Measurements from ENCODE around the gene TTC23. TPM values are rescaled to one million over a fixed set of nuclear protein-coding genes. Genes with fewer than 3 reads are reported as not detected.

Gene TTC23
- total RNA-seq, 1 donor from 2014 or later = 32.3 TPM

- Mint-ChIP-seq H3K4me3 (no peak overlapping the region), H3K27ac (no peak overlapping the region), H3K36me3 (peaks cover 19% of the 10 kb centered on the region), H3K9me3 (peaks cover 9% of the 10 kb centered on the region), H3K4me1 (peaks cover 2% of the 10 kb centered on the region), H3K27me3 (ENCODE audit: low read depth) (no peaks in the 10 kb centered on the region)
- no peak for DNase-seq (ENCODE audit: low spot score in 2 of 2, unreplicated experiment in 2 of 2)
- no peak for TF ChIP-seq CTCF (IDR thresholded peaks at IDR 0.05; ENCODE audit: unreplicated experiment)
These were observed 33.2 kb upstream of the TTC23 start for GRCh38 chr15:99282586-99282985.

- H3K4me3 Mint-ChIP-seq = no peak overlapping the region
- no peaks in the 10 kb centered on the region for H3K4me1 Mint-ChIP-seq
- peaks cover 9% of the 10 kb centered on the region for H3K9me3 Mint-ChIP-seq
- no peak for DNase-seq (ENCODE audit: low spot score in 2 of 2, unreplicated experiment in 2 of 2)
- peaks cover 21% of the 10 kb centered on the region for H3K36me3 Mint-ChIP-seq
- no peak for TF ChIP-seq CTCF (IDR thresholded peaks at IDR 0.05; ENCODE audit: unreplicated experiment)
- H3K27me3 Mint-ChIP-seq (ENCODE audit: low read depth) = no peaks in the 10 kb centered on the region
- H3K27ac Mint-ChIP-seq = no peak overlapping the region
These were observed 32.7 kb upstream of the TTC23 start for GRCh38 chr15:99282121-99282520.

- TF ChIP-seq CTCF (IDR thresholded peaks at IDR 0.05; ENCODE audit: unreplicated experiment) = no peak
- peaks cover 21% of the 10 kb centered on the region for H3K36me3 Mint-ChIP-seq
- DNase-seq (ENCODE audit: low spot score in 2 of 2, unreplicated experiment in 2 of 2) = no peak
These were observed 30.4 kb upstream of the TTC23 start for GRCh38 chr15:99279827-99280226.

GRCh38 chr15:99279290-99279689 lies 29.9 kb upstream of the TTC23 start:
- Mint-ChIP-seq H3K36me3 (peaks cover 21% of the 10 kb centered on the region), H3K9me3 (peaks cover 9% of the 10 kb centered on the region), H3K4me3 (no peak overlapping the region), H3K27ac (no peak overlapping the region), H3K4me1 (no peaks in the 10 kb centered on the region), H3K27me3 (ENCODE audit: low read depth) (no peaks in the 10 kb centered on the region)
- no peak for DNase-seq (ENCODE audit: low spot score in 2 of 2, unreplicated experiment in 2 of 2)
- TF ChIP-seq CTCF (IDR thresholded peaks at IDR 0.05; ENCODE audit: unreplicated experiment) = no peak

More at GRCh38 chr15:99279827-99280226, 30.4 kb upstream of the TTC23 start:
- no peak overlapping the region for H3K27ac Mint-ChIP-seq
- H3K4me3 Mint-ChIP-seq = no peak overlapping the region
- H3K4me1 Mint-ChIP-seq = no peaks in the 10 kb centered on the region
- peaks cover 9% of the 10 kb centered on the region for H3K9me3 Mint-ChIP-seq
- no peaks in the 10 kb centered on the region for H3K27me3 Mint-ChIP-seq (ENCODE audit: low read depth)

GRCh38 chr15:99275525-99276128 lies 26.2 kb upstream of the TTC23 start:
- Mint-ChIP-seq H3K4me1 (no peaks in the 10 kb centered on the region), H3K4me3 (no peak overlapping the region), H3K27ac (no peak overlapping the region), H3K9me3 (peaks cover 9% of the 10 kb centered on the region), H3K27me3 (ENCODE audit: low read depth) (no peaks in the 10 kb centered on the region), H3K36me3 (peaks cover 20% of the 10 kb centered on the region)
- no peak for DNase-seq (ENCODE audit: low spot score in 2 of 2, unreplicated experiment in 2 of 2)
- no peak for TF ChIP-seq CTCF (IDR thresholded peaks at IDR 0.05; ENCODE audit: unreplicated experiment)

- H3K4me3 Mint-ChIP-seq = no peak overlapping the region
- H3K27ac Mint-ChIP-seq = no peak overlapping the region
- TF ChIP-seq CTCF (IDR thresholded peaks at IDR 0.05; ENCODE audit: unreplicated experiment) = no peak
- H3K9me3 Mint-ChIP-seq = peaks cover 9% of the 10 kb centered on the region
- H3K4me1 Mint-ChIP-seq = no peaks in the 10 kb centered on the region
- H3K27me3 Mint-ChIP-seq (ENCODE audit: low read depth) = no peaks in the 10 kb centered on the region
- no peak for DNase-seq (ENCODE audit: low spot score in 2 of 2, unreplicated experiment in 2 of 2)
- H3K36me3 Mint-ChIP-seq = peaks cover 18% of the 10 kb centered on the region
These were observed 25.7 kb upstream of the TTC23 start for GRCh38 chr15:99275061-99275460.

All from mesothelial cell of epicardium (in vitro differentiated cells).